Neural progenitor cell (in vitro differentiated cells): ENCODE measurements around the gene TAPBPL.

Source experiments
- CTCF ChIP-seq: fragments of 200-600 bp; sonication (generic); IDR thresholded peaks from 2 replicates; pipeline ENCODE4 v1.5.1; 2017; ENCODE audit warnings: antibody characterized with exemption, mild to moderate bottlenecking
- EZH2phosphoT487 ChIP-seq: fragments of 200-600 bp; sonication (generic); IDR thresholded peaks from 2 replicates; pipeline ENCODE4 v1.6.1; 2017; ENCODE audit warnings: antibody characterized with exemption

GRCh38 chr12:6416596-6416995 is 35.2 kb upstream of the TAPBPL start:
- no peak for TF ChIP-seq CTCF
- no peak for TF ChIP-seq EZH2phosphoT487
